ENCODE data around the gene DNPEP.

The DNPEP gene

GRCh38 chr2:219387306-219388120 is at the start of gene DNPEP:
DNPEP (minus strand) TSS chr2:219387912; CDS start chr2:219387794, 118 bp downstream.
- DNase-seq (ENCODE audit: insufficient read length, low spot score) (peak; percentile 74), FAIRE-seq (no peak)

DNA sequence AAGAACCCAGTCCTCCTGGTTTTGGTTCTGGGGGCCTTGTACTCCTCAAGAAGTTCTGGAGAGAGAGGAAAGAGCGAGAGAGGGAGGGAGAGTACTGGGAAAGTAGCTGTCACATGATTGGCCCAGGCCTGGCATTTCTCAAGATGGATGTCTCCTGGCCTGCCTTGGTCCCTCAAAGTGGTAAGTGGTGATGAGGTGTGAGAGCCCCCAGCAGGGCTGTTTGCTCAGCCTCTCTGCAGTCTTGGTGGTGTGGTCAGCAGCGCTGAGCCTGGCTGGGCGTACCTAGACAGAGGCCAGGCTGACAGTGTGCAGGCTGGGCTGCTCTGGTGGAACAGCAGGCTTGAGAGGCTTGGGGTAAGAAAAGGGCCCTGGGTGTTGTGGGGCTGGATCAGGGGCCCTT is 49.4 kb upstream of the DNPEP start:
- DNase-seq (ENCODE audit: insufficient read length, low spot score) (no peak), FAIRE-seq (no peak)

DNA sequence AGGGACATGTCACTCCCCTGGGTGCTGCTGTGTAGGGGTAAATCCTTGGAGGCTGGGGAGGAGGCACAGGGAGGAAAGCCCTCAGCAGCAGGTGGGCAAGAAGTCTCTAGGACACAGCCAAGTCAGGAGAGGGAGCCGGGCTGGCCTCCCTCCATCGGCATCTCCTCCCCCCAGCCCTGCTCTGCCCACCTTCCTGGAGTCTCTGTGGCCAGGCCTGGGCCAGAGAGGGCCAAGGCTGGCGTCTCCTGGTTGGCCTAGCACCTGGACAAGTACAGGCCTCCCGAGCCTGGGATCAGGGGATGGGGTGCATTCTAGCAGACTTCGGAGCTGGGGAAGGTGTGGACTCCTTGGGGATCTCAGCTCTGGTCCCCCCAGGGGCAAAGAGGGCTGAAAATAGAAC is 48.8 kb upstream of the DNPEP start:
- FAIRE-seq = no peak
- DNase-seq (ENCODE audit: insufficient read length, low spot score) = no peak

DNA sequence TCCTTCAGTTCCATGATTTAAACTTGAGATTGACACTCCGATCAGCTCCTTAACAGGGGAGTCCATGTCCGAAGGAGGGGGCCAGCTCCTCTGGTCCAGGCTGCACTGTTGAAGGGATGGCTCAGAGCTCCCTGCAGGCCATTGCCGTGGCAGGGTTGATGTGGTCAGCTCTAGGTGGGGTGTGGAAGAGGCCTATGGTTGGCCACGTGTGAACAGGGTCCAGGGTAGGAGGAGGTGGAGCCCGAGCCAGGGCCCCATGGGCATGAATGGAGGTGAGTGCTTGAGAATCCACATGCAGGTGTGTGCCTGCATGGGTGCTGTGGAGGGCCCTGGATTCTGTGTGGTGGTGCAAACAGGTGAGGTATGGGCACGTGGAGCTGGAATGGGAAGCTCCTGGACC is 48.0 kb upstream of the DNPEP start:
- DNase-seq (ENCODE audit: insufficient read length, low spot score) (no peak), FAIRE-seq (no peak)

GRCh38 chr2:219434718-219435525 is 47.2 kb upstream of the DNPEP start, which contains the start of gene SPEG:
SPEG (plus strand) TSS chr2:219434843; CDS start chr2:219434978, 135 bp downstream.
- DNase-seq (ENCODE audit: insufficient read length, low spot score) (no peak), FAIRE-seq (no peak)

- DNase-seq (ENCODE audit: insufficient read length, low spot score) = no peak
- no peak for FAIRE-seq
Measured at GRCh38 chr2:219434468-219434717, 46.7 kb upstream of the DNPEP start.

DNA sequence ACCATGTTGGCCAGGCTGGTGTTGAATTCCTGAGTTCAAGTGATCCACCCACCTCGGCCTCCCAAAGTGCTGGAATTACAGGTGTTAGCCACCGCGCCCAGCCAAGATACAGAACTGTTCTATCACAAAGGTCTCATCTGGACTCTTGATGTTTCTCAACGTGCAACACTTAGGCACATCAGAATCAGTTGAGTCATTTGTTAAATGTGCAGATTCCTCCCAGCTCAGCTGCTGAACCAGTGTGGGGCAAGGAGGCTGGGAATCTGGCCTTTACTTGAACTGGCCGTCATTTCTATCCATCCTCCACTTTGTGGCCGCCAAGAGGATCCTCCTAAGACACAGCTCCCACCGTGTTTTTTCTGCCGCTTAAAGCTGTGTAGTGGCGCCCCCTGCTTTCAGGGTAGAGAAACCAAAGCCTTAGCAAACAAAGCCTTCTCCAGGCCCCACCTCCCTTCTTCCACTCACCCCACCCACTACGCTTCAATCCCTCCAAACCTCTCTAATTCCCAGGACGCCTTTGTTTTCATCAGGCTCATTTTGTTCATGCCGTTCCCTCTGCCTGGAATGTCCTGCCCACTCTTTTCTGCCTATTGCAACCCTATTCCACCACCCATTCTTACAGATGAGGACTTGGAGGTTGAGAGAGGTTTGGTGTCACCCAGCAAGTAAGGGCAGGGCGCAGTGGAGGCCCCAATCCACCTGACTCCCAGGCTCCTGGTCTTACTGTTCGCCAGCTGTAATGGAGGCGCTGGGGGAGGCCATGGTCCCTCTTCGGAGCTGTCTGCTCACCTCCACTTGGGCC is 46.2 kb upstream of the DNPEP start:
- no peak for DNase-seq (ENCODE audit: insufficient read length, low spot score)
- no peak for FAIRE-seq

DNA sequence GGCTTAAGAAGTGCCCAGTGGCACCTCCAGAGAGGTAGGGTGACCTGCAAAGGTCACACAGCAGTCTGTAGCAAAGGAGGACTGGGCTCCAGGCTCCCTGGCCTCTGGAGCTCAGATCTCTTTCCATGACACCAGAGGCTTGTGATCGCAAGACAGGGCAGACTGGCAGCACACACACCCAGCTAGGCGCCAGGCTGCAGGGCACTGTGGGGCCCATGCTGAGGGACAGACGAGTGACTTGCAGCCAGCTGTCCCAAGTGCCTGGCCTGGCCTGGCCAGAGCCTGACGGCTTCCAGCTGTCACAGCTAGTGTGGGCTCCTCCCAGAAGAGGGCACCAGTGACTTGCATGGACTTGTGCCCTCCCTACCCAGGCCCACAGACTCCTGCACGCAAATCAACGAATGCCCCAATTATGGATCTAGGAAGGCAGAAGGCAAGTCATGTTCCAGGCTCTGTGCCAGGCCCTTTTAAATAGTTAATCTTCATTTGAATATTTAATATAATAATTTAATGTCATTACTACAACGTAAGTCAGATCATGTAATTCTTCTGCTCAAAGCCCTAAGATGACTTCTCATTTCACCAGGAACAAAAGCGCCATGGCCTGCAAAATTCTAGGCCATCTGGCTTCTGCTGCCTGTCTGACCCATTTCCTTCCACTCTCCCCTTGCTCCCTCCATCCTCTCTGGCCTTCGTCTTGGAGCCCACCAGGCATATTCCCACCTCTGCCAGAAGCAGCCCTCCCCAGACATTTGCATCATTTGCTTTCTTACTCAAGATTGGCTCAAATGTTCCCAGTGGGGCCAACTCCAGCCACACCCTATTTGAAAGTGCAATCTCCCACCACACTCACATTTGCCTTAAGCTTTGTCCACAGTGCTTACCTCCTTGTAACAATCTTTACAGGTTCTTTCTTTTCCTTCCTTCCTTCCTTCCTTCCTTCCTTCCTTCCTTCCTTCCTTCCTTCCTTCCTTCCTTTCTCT is 43.2 kb upstream of the DNPEP start:
- FAIRE-seq = peak; percentile 28
- DNase-seq (ENCODE audit: insufficient read length, low spot score) = peak; percentile 60

DNA sequence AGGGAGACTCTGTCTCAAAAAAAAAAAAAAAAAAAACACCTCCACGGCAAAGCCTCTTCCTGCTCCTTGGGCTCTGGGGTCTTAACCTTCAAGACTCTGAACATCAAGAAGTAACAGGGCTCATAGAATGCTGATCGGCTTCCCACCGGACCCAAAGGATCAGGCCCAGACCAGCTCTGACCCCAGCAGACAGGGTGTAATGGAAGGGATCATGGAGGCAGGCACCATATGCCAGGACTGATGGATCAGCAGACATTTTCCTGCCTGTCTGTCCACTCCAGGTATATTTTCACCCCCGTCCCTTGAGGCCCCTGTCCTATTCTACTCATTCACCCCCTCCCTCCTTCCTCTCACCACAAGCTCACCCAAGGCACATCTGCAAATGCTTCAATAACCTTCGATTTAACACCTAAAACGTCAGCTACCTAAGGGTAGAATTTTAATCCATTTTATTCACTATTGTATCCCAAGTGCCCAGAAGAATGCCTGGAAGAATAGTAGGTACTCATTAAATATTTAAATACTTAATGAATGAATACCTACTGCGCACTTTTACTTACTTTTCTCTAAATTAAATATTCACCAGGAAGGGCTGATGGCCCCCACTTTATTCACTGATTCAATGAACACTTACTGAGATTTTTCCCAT is 42.4 kb upstream of the DNPEP start:
- FAIRE-seq = no peak
- no peak for DNase-seq (ENCODE audit: insufficient read length, low spot score)

DNA sequence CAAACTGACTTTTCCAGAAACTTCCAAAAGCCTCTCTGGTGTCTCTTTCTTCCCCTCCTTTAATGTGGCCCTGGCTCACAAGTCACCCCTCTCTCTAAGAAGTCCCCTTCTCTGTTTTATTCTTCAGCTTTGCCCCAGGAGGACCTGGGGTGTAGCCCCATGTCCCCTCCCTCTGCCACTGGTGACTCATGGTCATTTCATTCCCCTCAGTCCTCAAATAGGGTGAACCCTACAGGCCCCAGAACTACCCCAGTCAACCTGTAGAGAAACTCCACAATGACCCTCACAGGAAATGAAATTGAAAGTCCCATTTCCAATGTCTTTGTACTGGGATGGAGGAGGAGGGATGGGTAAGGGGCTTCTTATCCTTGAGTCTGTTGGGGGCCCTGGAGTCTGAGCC is 40.8 kb upstream of the DNPEP start:
- FAIRE-seq (no peak), DNase-seq (ENCODE audit: insufficient read length, low spot score) (no peak)

- FAIRE-seq (no peak), DNase-seq (ENCODE audit: insufficient read length, low spot score) (no peak)
Measured at GRCh38 chr2:219426534-219427136, 38.9 kb upstream of the DNPEP start.

DNA sequence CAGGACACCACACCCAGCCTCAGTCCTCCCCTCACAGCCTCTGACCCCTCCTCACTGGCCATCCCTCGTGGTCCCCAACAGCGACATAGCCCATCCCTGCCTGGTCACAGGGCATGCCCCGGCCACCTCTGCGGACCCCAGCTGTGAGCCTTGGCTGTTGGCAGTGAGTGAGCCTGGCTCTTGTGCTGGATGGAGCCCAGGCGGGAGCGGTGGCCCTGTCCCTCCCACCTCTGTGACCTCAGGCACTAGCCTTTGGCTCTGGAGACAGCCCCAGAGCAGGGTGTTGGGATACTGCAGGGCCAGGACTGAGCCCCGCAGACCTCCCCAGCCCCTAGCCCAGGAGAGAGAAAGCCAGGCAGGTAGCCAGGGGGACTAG is 38.3 kb upstream of the DNPEP start:
- no peak for FAIRE-seq
- no peak for DNase-seq (ENCODE audit: insufficient read length, low spot score)

DNA sequence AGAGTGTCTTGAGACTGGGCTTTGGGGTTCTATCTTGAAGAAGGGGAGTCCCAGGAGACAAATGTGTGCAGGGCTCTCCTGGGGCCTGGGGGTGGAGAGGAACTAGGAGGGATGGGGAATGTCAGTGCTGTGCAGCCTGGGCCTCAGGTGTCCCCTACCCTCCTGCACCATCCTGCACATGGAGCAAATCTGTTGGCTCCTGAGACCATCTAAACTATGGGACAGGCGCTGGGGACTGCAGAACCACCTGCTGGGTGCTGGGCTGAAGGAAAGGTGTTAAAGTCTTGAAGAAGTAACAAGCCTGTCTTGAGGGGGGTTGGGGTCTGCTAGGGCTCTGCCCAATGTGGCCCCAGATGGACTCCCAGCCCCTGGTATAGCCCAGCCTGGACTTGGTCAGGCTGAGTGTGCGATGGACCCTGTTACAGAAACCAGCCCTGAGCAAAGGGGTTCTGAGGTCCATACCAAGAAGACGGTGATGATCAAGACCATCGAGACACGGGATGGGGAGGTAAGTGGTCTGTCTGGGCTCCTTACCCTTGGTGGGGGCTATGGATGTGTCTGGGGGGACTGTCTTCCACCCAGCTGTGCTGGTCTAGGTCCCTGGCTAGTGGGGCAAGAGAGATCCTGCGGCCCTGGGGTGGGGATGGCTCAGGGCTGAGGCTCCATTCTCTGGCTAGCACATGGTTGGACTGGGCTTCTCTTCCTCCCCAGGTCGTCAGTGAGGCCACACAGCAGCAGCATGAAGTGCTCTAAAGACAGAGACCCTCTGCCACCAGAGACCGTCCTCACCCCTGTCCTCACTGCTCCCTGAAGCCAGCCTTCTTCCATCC is 37.7 kb upstream of the DNPEP start:
- FAIRE-seq (no peak), DNase-seq (ENCODE audit: insufficient read length, low spot score) (no peak)

- FAIRE-seq = no peak
- no peak for DNase-seq (ENCODE audit: insufficient read length, low spot score)
Measured at GRCh38 chr2:219423652-219424377, 36.1 kb upstream of the DNPEP start.

DNA sequence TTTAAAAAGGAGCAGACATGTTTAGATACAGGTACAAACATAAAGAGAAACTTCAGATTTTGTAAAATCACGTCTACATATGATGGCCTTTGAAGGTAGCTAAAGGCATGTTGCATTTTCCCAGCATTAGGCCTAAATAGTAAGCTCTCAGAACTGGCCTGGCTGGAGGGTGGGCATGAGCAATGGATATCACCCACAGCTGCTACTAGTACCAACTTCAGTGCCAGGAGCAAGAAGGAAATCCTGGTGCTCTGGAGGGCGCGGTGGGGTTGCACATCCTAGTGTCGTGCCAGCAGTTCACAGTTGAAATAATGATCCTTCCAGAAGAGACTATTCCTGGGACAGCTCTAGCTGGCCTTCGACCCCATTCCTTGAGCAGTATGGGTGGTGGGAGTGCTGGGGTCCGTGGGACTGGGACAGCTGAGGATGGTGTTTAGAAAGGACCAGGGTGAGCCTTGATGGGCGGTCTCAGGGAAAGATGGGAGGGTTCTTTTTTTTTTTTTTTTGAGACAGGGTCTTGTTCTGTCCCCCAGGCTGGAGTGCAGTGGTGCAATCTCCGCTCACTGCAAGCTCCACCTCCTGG is 35.3 kb upstream of the DNPEP start:
- no peak for FAIRE-seq
- DNase-seq (ENCODE audit: insufficient read length, low spot score) = no peak

GRCh38 chr2:219421323-219421722 is 33.6 kb upstream of the DNPEP start:
- FAIRE-seq (no peak), DNase-seq (ENCODE audit: insufficient read length, low spot score) (no peak)

- FAIRE-seq (no peak), DNase-seq (ENCODE audit: insufficient read length, low spot score) (no peak)
Measured at GRCh38 chr2:219420687-219421086, 33.0 kb upstream of the DNPEP start.
